WTC11 (cell line): ENCODE measurements around the gene CRY2.
"Not testable (repeated sequence)": the region's sequence is repeated elsewhere in the genome, so short reads cannot be mapped to it uniquely, and the experiment has no call there.

Experiments used
- ATF2 ChIP-seq: sonication (generic); formaldehyde crosslinking; IDR thresholded peaks from 2 replicates; pipeline ENCODE4 v1.8.1; 2022; ENCODE audit warnings: low read depth, missing genetic modification reagents, borderline replicate concordance
- ATF3 ChIP-seq: sonication (generic); formaldehyde crosslinking; conservative IDR thresholded peaks from 2 replicates; pipeline ENCODE4 v1.8.1; 2022; ENCODE audit warnings: mild to moderate bottlenecking, missing genetic modification reagents
- ATF6 ChIP-seq: sonication (generic); formaldehyde crosslinking; IDR thresholded peaks from 2 replicates; pipeline ENCODE4 v1.8.1; 2023; ENCODE audit warnings: mild to moderate bottlenecking, missing genetic modification reagents
- CREM ChIP-seq: sonication (generic); formaldehyde crosslinking; IDR thresholded peaks from 2 replicates; pipeline ENCODE4 v1.8.1; 2022; ENCODE audit warnings: mild to moderate bottlenecking, missing genetic modification reagents, moderate library complexity
- CTCF ChIP-seq: fragments of 200-600 bp; IDR thresholded peaks from 2 replicates; pipeline ENCODE4 v1.8.0; 2022; ENCODE audit warnings: antibody characterized with exemption
- MAX ChIP-seq: sonication (generic); formaldehyde crosslinking; IDR thresholded peaks from 2 replicates; pipeline ENCODE4 v1.8.0; 2022; ENCODE audit warnings: mild to moderate bottlenecking, missing genetic modification reagents
- TCF7 ChIP-seq: sonication (generic); formaldehyde crosslinking; IDR thresholded peaks from 2 replicates; pipeline ENCODE4 v1.8.0; 2022; ENCODE audit warnings: mild to moderate bottlenecking, low read depth, missing genetic modification reagents, moderate library complexity
- TEAD1 ChIP-seq: sonication (generic); formaldehyde crosslinking; IDR thresholded peaks from 2 replicates; pipeline ENCODE4 v1.8.0; 2022; ENCODE audit warnings: mild to moderate bottlenecking, missing genetic modification reagents
- ZNF121 ChIP-seq: sonication (generic); formaldehyde crosslinking; IDR thresholded peaks from 2 replicates; pipeline ENCODE4 v1.8.0; 2023; ENCODE audit warnings: missing genetic modification reagents
- ZNF232 ChIP-seq: sonication (generic); formaldehyde crosslinking; IDR thresholded peaks from 2 replicates; pipeline ENCODE4 v1.8.0; 2022; ENCODE audit warnings: mild to moderate bottlenecking, missing genetic modification reagents

DNA sequence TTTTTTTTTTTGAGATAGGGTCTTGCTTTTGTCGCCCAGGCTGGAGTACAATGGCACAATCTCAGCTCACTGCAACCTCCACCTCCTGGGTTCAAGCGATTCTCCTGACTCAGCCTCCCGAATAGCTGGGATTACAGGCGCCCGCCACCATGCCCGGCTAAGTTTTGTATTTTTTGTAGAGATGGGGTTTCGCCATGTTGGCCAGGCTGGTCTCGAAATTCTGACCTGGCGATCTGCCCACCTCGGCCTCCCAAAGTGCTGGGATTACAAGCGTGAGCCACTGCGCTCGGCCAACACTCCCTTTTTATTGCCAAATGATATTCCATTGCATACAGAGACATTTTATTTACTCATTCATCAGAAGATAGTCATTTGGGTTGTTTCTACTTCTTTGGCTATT lies 7.0 kb upstream of the CRY2 start:
- not testable (repeated sequence) for TF ChIP-seq CTCF; ATF6 (CRISPR knock-in tag); CREM (CRISPR knock-in tag); ATF2 (CRISPR knock-in tag); MAX (CRISPR knock-in tag); ATF3 (CRISPR knock-in tag); ZNF232 (CRISPR knock-in tag); TCF7 (CRISPR knock-in tag); ZNF121 (CRISPR knock-in tag); TEAD1
